Right lobe of liver (tissue), 6 donors: ENCODE results near the gene POLR1B. TPM values are rescaled to one million over a fixed set of nuclear protein-coding genes. Genes with fewer than 3 reads are reported as not detected.

ENCODE experiments used
- ATAC-seq, 4 donors: fragments of 200-7000 bp; cut with Tn5 transposase; one replicate each; pipeline ENCODE4 v1.9.1; 2020; ENCODE audit warnings: mild to moderate bottlenecking in 4 of 4, moderate library complexity in 4 of 4
- DNase-seq, 3 donors: peaks; one replicate each; pipeline ENCODE4 v3.0.0-alpha.2; 2020
- H3K27ac ChIP-seq, 3 donors: fragments of 200-600 bp; one replicate each; pipeline ENCODE4 v1.8.0; 2022
- H3K27me3 ChIP-seq, 2 donors: fragments of 200-600 bp; one replicate each; pipeline ENCODE4 v1.8.0; 2022
- H3K36me3 ChIP-seq, 4 donors: fragments of 200-600 bp; sonication (generic) in 1 of 4; one replicate each; pipeline versions ENCODE4 v1.5.1 to v1.8.0; 2017 to 2022; ENCODE audit warnings: control low read depth in 1 of 4
- H3K4me1 ChIP-seq, 4 donors: fragments of 200-600 bp; sonication (generic) in 1 of 4; one replicate each; pipeline versions ENCODE4 v1.5.1 to v1.8.0; 2017 to 2022; ENCODE audit warnings: control low read depth in 1 of 4
- H3K4me3 ChIP-seq, 3 donors: fragments of 200-600 bp; one replicate each; pipeline ENCODE4 v1.8.0; 2022
- H3K9me3 ChIP-seq, 4 donors: fragments of 200-600 bp; sonication (generic) in 1 of 4; one replicate each; pipeline versions ENCODE4 v1.5.1 to v1.8.0; 2017 to 2022; ENCODE audit warnings: control low read depth in 1 of 4
- POLR2A ChIP-seq: fragments of 450-650 bp; IDR thresholded peaks from one replicate; pipeline ENCODE4 v1.6.1; 2017; ENCODE audit warnings: antibody characterized with exemption, mild to moderate bottlenecking
- WGBS: methylation state at CpG from one replicate; pipeline ENCODE4 v1.1.6; 2018; ENCODE audit warnings: low coverage, low lambda C conversion rate; ENCODE audit not compliant: insufficient coverage; ENCODE audit errors: missing lambda C conversion rate; 5-methylcytosine and 5-hydroxymethylcytosine counted together
- intact Hi-C, 2 donors: fragments of 100-400 bp; cut with DNase I; formaldehyde crosslinking; loops; one replicate each; pipeline versions ENCODE4 v1.11.2 to v1.14.1; 2022
- total RNA-seq, 6 experiments: library from RNA; depleted of rRNA in 2 of 6; stranded (reverse); fragments of >200 nt in 2 of 6; fragmentation: NEBNext Ultra II Directional in 3 of 6; extraction: Animal tissue kit (Norgen Biotek cat#: 25700) in 3 of 6; gene quantifications; one replicate each; pipeline versions ENCODE4 v1.1.0 to v1.2.4, GENCODE V29; 2016 to 2023
- TF ChIP-seq, protein P1 (sequence below), 4 donors: fragments of 200-600 bp in 3 of 4; fragments of 450-650 bp in 1 of 4; IDR thresholded peaks; one replicate each; pipeline versions ENCODE4 v1.5.1 to v1.8.0; 2016 to 2022; ENCODE audit warnings: antibody characterized with exemption in 4 of 4, mild to moderate bottlenecking in 2 of 4
- donor health status: DM: no; HTN: yes; CAD: no.
- donor health status: DM: no; HTN: no; CAD: no.
- donor health status: DM: no; HTN: no; CAD: no.
- donor health status: DM: no; HTN: yes; CAD: no.
- donor health status: DM: no; HTN: yes; CAD: no.

The POLR1B gene
- total RNA-seq, 6 experiments from 2014 or later: 12.2 to 20.5 (median 16.1) TPM

DNA sequence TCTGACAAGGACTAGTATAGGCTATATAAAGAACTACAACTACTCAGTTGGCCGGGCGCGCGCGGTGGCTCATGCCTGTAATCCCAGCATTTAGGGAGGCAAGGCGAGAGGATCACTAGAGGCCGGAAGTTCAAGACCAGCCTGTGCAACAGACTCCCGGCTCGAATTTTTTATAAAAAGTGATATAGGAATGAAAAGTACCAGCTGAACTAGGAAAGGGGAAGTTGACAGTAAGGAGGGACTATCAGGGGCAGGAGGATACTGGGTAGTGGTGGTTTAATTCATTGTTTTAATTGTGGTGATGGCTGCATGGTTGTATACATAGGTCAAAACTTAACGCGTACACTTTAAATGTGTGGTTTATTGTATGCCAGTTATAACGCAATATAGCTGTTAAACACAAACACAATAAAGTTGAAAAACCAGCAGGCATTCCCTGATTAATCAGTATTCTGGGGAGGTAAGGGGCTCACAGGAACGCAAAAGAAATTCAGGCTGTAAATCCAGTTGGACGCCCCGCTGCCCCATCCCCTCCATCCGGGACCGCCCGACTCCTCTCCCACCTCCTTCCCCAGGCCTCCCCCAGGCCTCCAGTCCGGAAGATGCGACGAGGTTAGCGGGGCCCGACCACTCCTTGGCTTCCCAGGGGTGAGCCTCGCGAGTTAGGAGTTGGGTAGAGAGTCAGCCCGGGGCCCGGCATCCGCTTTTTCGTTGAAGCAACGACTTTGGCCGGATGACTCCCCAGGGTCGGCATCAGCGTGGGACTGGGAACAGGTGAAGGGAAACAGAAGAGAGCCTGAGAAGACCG, 746 bp upstream of the POLR1B start:
- WGBS: 15% methylated on average over 28 of the region's 34 CpGs
- Histone ChIP-seq H3K36me3 (no peaks in the 10 kb centered on the region), H3K27me3 (no peaks in the 10 kb centered on the region), H3K4me1 (peaks cover 0 to 15% (median 0%) of the 10 kb centered on the region in 4 donors), H3K4me3 (peak overlapping the region; percentile 89 to 99 (median 95)), H3K9me3 (no peaks in the 10 kb centered on the region), H3K27ac (peak overlapping the region; percentile 79 to 88 (median 82))
- DNase-seq: peak in 1 of 3 donors; percentile 56
- no peak for TF ChIP-seq POLR2A
- TF ChIP-seq, protein P1, sequence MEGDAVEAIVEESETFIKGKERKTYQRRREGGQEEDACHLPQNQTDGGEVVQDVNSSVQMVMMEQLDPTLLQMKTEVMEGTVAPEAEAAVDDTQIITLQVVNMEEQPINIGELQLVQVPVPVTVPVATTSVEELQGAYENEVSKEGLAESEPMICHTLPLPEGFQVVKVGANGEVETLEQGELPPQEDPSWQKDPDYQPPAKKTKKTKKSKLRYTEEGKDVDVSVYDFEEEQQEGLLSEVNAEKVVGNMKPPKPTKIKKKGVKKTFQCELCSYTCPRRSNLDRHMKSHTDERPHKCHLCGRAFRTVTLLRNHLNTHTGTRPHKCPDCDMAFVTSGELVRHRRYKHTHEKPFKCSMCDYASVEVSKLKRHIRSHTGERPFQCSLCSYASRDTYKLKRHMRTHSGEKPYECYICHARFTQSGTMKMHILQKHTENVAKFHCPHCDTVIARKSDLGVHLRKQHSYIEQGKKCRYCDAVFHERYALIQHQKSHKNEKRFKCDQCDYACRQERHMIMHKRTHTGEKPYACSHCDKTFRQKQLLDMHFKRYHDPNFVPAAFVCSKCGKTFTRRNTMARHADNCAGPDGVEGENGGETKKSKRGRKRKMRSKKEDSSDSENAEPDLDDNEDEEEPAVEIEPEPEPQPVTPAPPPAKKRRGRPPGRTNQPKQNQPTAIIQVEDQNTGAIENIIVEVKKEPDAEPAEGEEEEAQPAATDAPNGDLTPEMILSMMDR (IDR thresholded peaks at IDR 0.05): no peak
- intact Hi-C loops: no loop called here
- ATAC-seq: peak; percentile 67 to 74 (median 71)

DNA sequence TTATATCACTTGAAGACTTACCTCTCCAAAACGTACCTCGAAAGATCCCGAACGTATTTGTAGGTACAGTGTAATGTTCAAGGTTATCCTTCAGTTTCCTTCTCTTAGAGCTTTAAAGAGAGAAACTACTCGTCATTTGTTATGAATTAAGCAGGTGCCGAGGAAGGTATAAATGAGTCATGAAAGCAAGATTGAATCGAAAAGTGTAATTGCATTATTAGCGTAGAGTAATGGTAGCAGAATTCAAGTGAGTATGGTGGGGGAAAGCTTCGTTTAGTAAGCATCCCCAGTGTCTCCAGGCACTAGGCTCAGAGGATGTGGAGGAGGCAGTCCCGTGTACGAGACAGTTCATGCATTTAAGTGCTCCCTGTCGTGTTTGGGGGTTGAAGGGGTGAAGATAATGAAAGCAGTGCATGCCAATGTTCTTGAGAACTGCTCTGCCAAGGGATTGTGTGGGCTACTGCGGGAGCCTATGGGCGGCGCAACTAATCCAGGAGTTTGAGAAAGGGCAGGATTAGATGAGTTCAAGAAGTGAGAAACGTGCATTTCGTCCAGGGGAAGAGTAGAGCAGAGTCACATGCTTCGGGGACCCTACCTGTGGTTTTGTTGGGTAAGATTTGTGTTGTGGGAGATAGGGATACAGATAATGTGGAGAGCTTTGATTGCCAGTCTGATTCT, 858 bp downstream of the POLR1B start:
- WGBS: 3% methylated on average over 18 of the region's 18 CpGs
- H3K36me3 ChIP-seq: peaks cover 0 to 2% (median 0%) of the 10 kb centered on the region in 4 donors
- ATAC-seq (peak in 1 of 4 donors; percentile 1), DNase-seq (no peak)
- peak overlapping the region; percentile 89 to 99 (median 95) for H3K4me3 ChIP-seq
- H3K9me3 ChIP-seq: no peaks in the 10 kb centered on the region
- no peaks in the 10 kb centered on the region for H3K27me3 ChIP-seq
- H3K4me1 ChIP-seq: peaks cover 0 to 21% (median 4%) of the 10 kb centered on the region in 4 donors
- H3K27ac ChIP-seq: peak overlapping the region in 1 of 3 donors; percentile 82
- no peak for TF ChIP-seq POLR2A
- TF ChIP-seq, protein P1 (IDR thresholded peaks at IDR 0.05): no peak
- intact Hi-C loops: no loop called here

DNA sequence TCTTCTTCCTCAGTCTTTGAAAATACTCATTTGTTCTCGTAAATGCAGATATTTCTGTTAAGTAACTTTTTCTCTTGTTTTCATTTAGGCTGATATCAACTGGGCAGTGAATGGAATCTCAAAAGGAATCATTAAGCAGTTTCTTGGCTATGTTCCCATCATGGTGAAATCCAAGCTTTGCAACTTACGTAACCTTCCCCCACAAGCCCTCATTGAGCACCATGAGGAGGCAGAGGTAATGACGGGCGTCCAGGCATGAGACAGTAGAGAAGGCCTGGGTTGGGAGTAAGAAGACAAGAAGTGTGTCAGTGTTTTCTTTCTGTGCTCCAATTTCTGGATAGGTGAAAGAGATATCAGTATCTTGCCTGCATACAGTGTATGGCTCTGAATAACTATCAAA, 5.1 kb downstream of the POLR1B start:
- peak; percentile 33 to 73 (median 63) for DNase-seq
- H3K27me3 ChIP-seq: no peaks in the 10 kb centered on the region
- no peak overlapping the region for H3K27ac ChIP-seq
- H3K4me3 ChIP-seq: no peak overlapping the region
- intact Hi-C loops: no loop called here
- peaks cover 0 to 21% (median 4%) of the 10 kb centered on the region in 4 donors for H3K4me1 ChIP-seq
- no peaks in the 10 kb centered on the region for H3K9me3 ChIP-seq
- H3K36me3 ChIP-seq: peaks cover 0 to 40% (median 7%) of the 10 kb centered on the region in 4 donors
- TF ChIP-seq, protein P1 (IDR thresholded peaks at IDR 0.05): no peak
- TF ChIP-seq POLR2A: no peak
- 38% methylated on average over 4 of the region's 4 CpGs for WGBS
- peak; percentile 81 to 86 (median 84) for ATAC-seq

DNA sequence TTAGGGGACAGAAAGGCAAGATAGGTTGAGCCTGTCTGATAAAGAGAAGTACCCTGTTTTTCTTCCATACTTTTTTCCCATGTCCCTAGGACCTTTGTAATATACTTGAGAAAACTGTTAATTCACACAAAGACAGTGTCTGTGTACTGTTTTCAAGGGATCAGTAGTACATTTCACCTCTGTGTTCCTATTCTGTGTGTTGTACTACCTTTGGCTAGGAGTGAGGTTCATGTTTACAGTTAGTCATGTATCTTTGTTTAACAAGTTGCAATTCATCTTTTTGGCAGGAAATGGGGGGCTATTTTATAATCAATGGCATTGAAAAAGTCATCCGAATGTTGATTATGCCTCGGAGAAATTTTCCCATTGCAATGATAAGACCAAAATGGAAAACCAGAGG, 6.7 kb downstream of the POLR1B start:
- TF ChIP-seq, protein P1 (IDR thresholded peaks at IDR 0.05): no peak
- no peak for TF ChIP-seq POLR2A
- WGBS: 30% methylated on average over 2 of the region's 2 CpGs
- Histone ChIP-seq H3K27me3 (no peaks in the 10 kb centered on the region), H3K9me3 (no peaks in the 10 kb centered on the region), H3K36me3 (peaks cover 0 to 53% (median 10%) of the 10 kb centered on the region in 4 donors), H3K4me1 (peaks cover 0 to 13% (median 4%) of the 10 kb centered on the region in 4 donors), H3K27ac (no peak overlapping the region), H3K4me3 (no peak overlapping the region)
- ATAC-seq: peak in 3 of 4 donors; percentile 31 to 85 (median 43)
- no peak for DNase-seq
- intact Hi-C loops: no loop called here
